HG02798 (cell line): ENCODE data around the gene MBNL2.

ENCODE experiments used
- ATAC-seq: cut with Tn5 transposase; IDR thresholded peaks from one replicate; pipeline ENCODE4 v1.9.1; 2021; ENCODE audit warnings: mild to moderate bottlenecking; ENCODE audit not compliant: unreplicated experiment, poor library complexity

MBNL2 gene

GRCh38 chr13:97221989-97222700 lies at the start of gene MBNL2:
MBNL2 (plus strand) TSS chr13:97222333; CDS start chr13:97276236, 53,903 bp downstream.
- ATAC-seq = peak; percentile 97

- ATAC-seq = no peak
These were observed 47.5 kb upstream of the MBNL2 start for GRCh38 chr13:97174638-97175037.

GRCh38 chr13:97175041-97175440 lies 47.1 kb upstream of the MBNL2 start:
- ATAC-seq = no peak

- ATAC-seq = no peak
These were observed 42.6 kb upstream of the MBNL2 start for GRCh38 chr13:97179501-97179900.

- ATAC-seq = no peak
These were observed 39.8 kb upstream of the MBNL2 start for GRCh38 chr13:97182111-97182890.

- ATAC-seq = no peak
These were observed 36.8 kb upstream of the MBNL2 start for GRCh38 chr13:97185291-97185690.

GRCh38 chr13:97185751-97186150 lies 36.4 kb upstream of the MBNL2 start:
- no peak for ATAC-seq

- no peak for ATAC-seq
These were observed 33.9 kb upstream of the MBNL2 start for GRCh38 chr13:97188207-97188606.

- ATAC-seq = no peak
These were observed 32.2 kb upstream of the MBNL2 start for GRCh38 chr13:97189928-97190327.

GRCh38 chr13:97191142-97191541 lies 31.0 kb upstream of the MBNL2 start:
- ATAC-seq = no peak

- ATAC-seq = no peak
These were observed 30.5 kb upstream of the MBNL2 start for GRCh38 chr13:97191615-97192014.

- no peak for ATAC-seq
These were observed 30.0 kb upstream of the MBNL2 start for GRCh38 chr13:97192166-97192565.

GRCh38 chr13:97193577-97193976 lies 28.6 kb upstream of the MBNL2 start:
- no peak for ATAC-seq

GRCh38 chr13:97194479-97194878 lies 27.7 kb upstream of the MBNL2 start:
- no peak for ATAC-seq

- no peak for ATAC-seq
These were observed 25.8 kb upstream of the MBNL2 start for GRCh38 chr13:97196340-97196739.

- peak; percentile 77 for ATAC-seq
These were observed 23.4 kb upstream of the MBNL2 start for GRCh38 chr13:97198753-97199152.

- no peak for ATAC-seq
These were observed 22.7 kb upstream of the MBNL2 start for GRCh38 chr13:97199451-97199850.

GRCh38 chr13:97200081-97200942 lies 21.8 kb upstream of the MBNL2 start:
- no peak for ATAC-seq

- ATAC-seq = no peak
These were observed 19.4 kb upstream of the MBNL2 start for GRCh38 chr13:97202761-97203160.

GRCh38 chr13:97205465-97205864 lies 16.7 kb upstream of the MBNL2 start:
- ATAC-seq = no peak

- no peak for ATAC-seq
These were observed 16.2 kb upstream of the MBNL2 start for GRCh38 chr13:97205982-97206381.
